Tibial artery (tissue), 4 donors: Measurements from ENCODE around the gene WFS1.

Source experiments
- DNase-seq, 2 donors: peaks; one replicate each; pipeline ENCODE4 v3.0.0-alpha.2; 2019
- H3K27ac ChIP-seq, 2 donors: fragments of 200-600 bp; sonication (generic) in 1 of 2; 1 replicate in 1 of 2; 2 replicates in 1 of 2; pipeline ENCODE4 v1.5.1; 2018 to 2019; ENCODE audit warnings: mild to moderate bottlenecking in 1 of 2
- H3K27me3 ChIP-seq, 2 donors: fragments of 200-600 bp; sonication (generic) in 1 of 2; one replicate each; pipeline versions ENCODE4 v1.5.1 to v1.6.0; 2016 to 2019
- H3K36me3 ChIP-seq, 3 donors: fragments of 200-600 bp; sonication (generic) in 2 of 3; one replicate each; pipeline ENCODE4 v1.5.1; 2016 to 2019; ENCODE audit warnings: mild to moderate bottlenecking in 2 of 3
- H3K4me1 ChIP-seq, 4 donors: fragments of 200-600 bp; sonication (generic) in 2 of 4; 1 replicate in 3 of 4; 2 replicates in 1 of 4; pipeline ENCODE4 v1.5.1; 2016 to 2019
- H3K4me3 ChIP-seq, 2 donors: fragments of 200-600 bp; sonication (generic) in 1 of 2; 1 replicate in 1 of 2; 2 replicates in 1 of 2; pipeline ENCODE4 v1.5.1; 2018 to 2019; ENCODE audit warnings: mild to moderate bottlenecking in 2 of 2
- H3K9me3 ChIP-seq, 3 donors: fragments of 200-600 bp; sonication (generic) in 1 of 3; one replicate each; pipeline ENCODE4 v1.5.1; 2016 to 2019
- intact Hi-C: fragments of 100-400 bp; cut with DNase I; formaldehyde crosslinking; loops from one replicate; pipeline ENCODE4 v1.15.0; 2023; ENCODE audit warnings: low total_unique reads
- TF ChIP-seq, protein P1 (sequence below), 2 experiments: fragments of 200-600 bp in 1 of 2; fragments of 450-650 bp in 1 of 2; IDR thresholded peaks; one replicate each; pipeline ENCODE4 v1.5.1; 2017 to 2019; ENCODE audit warnings: antibody characterized with exemption in 2 of 2, mild to moderate bottlenecking in 1 of 2, moderate library complexity in 1 of 2

WFS1 gene

GRCh38 chr4:6239486-6239885 lies 30.2 kb upstream of the WFS1 start:
- TF ChIP-seq, protein P1, sequence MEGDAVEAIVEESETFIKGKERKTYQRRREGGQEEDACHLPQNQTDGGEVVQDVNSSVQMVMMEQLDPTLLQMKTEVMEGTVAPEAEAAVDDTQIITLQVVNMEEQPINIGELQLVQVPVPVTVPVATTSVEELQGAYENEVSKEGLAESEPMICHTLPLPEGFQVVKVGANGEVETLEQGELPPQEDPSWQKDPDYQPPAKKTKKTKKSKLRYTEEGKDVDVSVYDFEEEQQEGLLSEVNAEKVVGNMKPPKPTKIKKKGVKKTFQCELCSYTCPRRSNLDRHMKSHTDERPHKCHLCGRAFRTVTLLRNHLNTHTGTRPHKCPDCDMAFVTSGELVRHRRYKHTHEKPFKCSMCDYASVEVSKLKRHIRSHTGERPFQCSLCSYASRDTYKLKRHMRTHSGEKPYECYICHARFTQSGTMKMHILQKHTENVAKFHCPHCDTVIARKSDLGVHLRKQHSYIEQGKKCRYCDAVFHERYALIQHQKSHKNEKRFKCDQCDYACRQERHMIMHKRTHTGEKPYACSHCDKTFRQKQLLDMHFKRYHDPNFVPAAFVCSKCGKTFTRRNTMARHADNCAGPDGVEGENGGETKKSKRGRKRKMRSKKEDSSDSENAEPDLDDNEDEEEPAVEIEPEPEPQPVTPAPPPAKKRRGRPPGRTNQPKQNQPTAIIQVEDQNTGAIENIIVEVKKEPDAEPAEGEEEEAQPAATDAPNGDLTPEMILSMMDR (IDR thresholded peaks at IDR 0.05), result no peak
- Histone ChIP-seq H3K36me3 (no peaks in the 10 kb centered on the region), H3K27me3 (peaks cover 0 to 47% of the 10 kb centered on the region in 2 donors), H3K9me3 (peaks cover 0 to 7% (median 4%) of the 10 kb centered on the region in 3 donors), H3K27ac (no peak overlapping the region), H3K4me3 (no peak overlapping the region), H3K4me1 (no peaks in the 10 kb centered on the region)
- intact Hi-C loops, result no loop called here
- DNase-seq, result peak in 1 of 2 donors; percentile 55

DNA sequence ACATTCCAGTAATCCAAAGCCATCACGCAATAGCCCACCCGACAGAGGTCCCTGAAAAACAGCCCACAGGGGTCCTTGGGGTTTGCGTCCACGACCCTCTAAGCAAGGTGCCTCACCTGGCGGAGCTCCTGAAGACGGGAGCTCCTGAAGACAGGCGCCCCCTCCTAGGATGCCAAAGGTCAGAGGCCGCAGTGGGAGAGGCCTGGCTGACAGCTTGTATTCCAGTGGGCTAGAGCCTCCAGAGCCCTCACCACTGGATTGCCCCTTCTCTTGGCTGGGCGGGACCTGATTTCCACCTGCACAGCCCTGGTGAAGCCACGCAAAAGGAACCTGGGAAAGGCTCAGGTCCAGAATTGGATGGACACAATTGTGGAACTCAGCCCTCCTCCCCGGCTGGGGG lies 29.7 kb upstream of the WFS1 start:
- Histone ChIP-seq H3K36me3 (no peaks in the 10 kb centered on the region), H3K27ac (no peak overlapping the region), H3K4me1 (no peaks in the 10 kb centered on the region), H3K9me3 (peaks cover 0 to 11% (median 8%) of the 10 kb centered on the region in 3 donors), H3K4me3 (no peak overlapping the region), H3K27me3 (peaks cover 0 to 47% of the 10 kb centered on the region in 2 donors)
- DNase-seq, result peak in 1 of 2 donors; percentile 47
- TF ChIP-seq, protein P1 (IDR thresholded peaks at IDR 0.05), result no peak
- intact Hi-C loops, result no loop called here

DNA sequence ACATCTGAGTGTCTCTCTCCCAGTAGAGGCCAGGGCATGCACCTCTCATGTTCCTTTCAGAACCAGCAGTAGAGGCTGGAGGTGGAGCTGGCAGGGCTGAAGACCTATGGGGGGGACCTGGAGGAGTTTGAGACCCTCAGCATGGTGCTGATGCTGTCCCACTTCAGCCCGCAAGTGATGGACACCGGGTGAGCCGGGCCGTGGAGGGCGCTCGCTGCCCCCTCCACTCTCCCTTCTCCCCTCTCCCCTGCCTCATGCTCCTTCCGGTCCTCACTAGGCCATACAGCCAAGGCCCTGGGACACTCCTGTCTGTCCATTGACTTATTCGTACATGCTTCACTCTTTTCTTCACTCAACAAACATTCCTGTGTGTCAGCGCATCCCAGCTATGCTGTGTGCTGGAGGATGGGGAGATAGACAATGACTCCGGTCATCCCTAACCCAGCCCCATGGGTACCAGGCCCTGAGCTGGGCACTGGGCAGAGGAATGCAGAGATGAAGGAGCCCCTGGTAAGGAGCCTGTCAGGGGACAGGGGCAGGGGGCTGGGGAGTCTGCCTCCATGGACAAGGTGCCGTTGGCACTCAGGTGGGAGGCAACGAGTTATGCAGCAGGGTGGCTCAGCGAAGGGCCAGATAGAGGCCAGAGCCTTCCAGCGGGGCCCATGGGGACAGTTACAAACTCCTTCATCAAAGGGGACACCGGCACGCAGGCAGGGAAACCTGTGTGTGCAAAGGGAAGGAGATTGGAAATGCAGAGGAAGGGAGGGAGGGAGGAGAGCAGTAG lies 28.4 kb upstream of the WFS1 start:
- Histone ChIP-seq H3K27ac (no peak overlapping the region), H3K36me3 (no peaks in the 10 kb centered on the region), H3K4me3 (no peak overlapping the region), H3K27me3 (peaks cover 0 to 56% of the 10 kb centered on the region in 2 donors), H3K9me3 (peaks cover 0 to 11% (median 8%) of the 10 kb centered on the region in 3 donors), H3K4me1 (peaks cover 0 to 6% (median 0%) of the 10 kb centered on the region in 4 donors)
- peak in 1 of 2 donors; percentile 42 for DNase-seq
- TF ChIP-seq, protein P1 (IDR thresholded peaks at IDR 0.05), result no peak
- intact Hi-C loops, result no loop called here

- Histone ChIP-seq H3K4me3 (no peak overlapping the region), H3K36me3 (no peaks in the 10 kb centered on the region), H3K9me3 (peaks cover 0 to 15% (median 8%) of the 10 kb centered on the region in 3 donors), H3K27ac (no peak overlapping the region), H3K27me3 (peaks cover 0 to 68% of the 10 kb centered on the region in 2 donors), H3K4me1 (peaks cover 0 to 6% (median 0%) of the 10 kb centered on the region in 4 donors)
- no peak for DNase-seq
- TF ChIP-seq, protein P1 (IDR thresholded peaks at IDR 0.05), result no peak
- intact Hi-C loops, result no loop called here
These were observed 27.2 kb upstream of the WFS1 start for GRCh38 chr4:6242271-6243029.

DNA sequence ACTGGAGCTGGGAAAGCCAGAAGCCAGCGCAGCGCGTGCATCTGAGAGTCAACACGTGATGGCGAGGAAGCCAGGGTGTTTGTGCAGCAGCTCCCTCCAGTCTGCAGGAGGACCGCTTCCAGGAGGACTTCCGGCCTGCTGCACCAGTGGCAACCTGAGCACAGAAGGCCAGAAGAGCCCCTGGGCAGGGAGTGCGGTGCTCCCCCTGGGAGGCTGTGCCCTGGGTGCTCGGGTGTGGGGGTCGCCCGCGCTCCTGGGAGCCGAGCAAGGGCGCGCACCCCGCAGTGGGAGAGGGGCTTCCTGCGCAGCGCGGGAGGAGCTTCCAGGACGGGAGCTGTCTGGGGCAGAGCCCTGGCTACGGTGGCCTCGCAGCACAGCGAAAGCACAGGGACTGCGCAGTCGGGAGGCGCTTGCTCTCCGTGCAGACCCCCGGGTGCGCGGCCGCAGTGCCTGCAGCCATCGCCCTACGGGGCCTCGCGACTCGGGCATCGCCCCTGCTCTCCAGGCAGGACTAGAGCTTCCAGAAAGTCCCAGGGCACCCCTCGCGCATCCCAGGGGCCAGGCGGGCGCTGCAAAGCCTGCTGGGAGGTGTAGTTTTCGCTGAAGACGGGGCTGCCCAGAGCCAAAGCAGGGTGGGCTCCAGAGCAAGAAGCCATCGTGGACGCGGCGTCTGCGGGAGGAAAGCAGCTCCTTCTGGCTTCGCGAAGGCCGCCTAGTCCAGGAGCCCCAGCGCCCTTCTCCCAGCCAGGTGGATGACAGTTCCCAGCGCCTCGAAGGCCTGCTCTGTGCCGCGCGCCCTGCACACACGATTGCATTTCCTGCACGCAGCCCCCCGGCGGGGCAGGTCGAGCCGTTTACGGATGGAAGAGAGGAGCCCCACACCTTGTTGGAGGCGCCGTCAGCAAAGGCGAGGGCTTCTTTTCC lies 24.1 kb upstream of the WFS1 start:
- Histone ChIP-seq H3K36me3 (no peaks in the 10 kb centered on the region), H3K27ac (no peak overlapping the region), H3K9me3 (peaks cover 0 to 15% (median 8%) of the 10 kb centered on the region in 3 donors), H3K27me3 (peaks cover 0 to 78% of the 10 kb centered on the region in 2 donors), H3K4me3 (no peak overlapping the region), H3K4me1 (peaks cover 0 to 6% (median 0%) of the 10 kb centered on the region in 4 donors)
- intact Hi-C loops, result no loop called here
- DNase-seq, result no peak
- TF ChIP-seq, protein P1 (IDR thresholded peaks at IDR 0.05), result no peak
